ENCODE results near the gene DNAJB13. TPM values are rescaled to one million over a fixed set of nuclear protein-coding genes. Genes with fewer than 3 reads are reported as not detected.

The DNAJB13 gene
- total RNA-seq, 2 donors from 2014 or later, result not detected

DNA sequence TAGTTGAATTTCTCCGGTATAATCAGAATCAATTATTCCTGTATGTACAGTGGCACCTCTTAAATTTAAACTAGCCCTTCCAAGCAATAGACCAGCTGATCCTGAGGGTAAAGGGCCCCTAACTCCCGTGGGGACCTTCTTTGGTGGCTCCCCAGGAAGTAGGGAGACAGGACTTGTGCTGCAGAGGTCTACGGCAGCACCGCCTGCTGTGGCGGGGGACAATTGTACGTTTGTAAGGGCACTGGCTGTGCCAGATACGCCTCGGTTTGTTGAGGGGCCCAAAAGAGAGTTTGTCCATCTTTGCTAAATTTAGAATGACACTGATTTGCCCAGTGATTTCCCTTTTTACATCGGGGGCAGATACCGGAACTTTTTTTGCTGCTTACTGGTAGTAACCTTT lies 5.9 kb upstream of the DNAJB13 start:
- Histone ChIP-seq H3K4me3 (no peak overlapping the region), H3K36me3 (no peaks in the 10 kb centered on the region), H3K27me3 (no peaks in the 10 kb centered on the region), H3K27ac (no peak overlapping the region), H3K4me1 (no peaks in the 10 kb centered on the region), H3K9me3 (no peaks in the 10 kb centered on the region)
- TF ChIP-seq, protein P1, sequence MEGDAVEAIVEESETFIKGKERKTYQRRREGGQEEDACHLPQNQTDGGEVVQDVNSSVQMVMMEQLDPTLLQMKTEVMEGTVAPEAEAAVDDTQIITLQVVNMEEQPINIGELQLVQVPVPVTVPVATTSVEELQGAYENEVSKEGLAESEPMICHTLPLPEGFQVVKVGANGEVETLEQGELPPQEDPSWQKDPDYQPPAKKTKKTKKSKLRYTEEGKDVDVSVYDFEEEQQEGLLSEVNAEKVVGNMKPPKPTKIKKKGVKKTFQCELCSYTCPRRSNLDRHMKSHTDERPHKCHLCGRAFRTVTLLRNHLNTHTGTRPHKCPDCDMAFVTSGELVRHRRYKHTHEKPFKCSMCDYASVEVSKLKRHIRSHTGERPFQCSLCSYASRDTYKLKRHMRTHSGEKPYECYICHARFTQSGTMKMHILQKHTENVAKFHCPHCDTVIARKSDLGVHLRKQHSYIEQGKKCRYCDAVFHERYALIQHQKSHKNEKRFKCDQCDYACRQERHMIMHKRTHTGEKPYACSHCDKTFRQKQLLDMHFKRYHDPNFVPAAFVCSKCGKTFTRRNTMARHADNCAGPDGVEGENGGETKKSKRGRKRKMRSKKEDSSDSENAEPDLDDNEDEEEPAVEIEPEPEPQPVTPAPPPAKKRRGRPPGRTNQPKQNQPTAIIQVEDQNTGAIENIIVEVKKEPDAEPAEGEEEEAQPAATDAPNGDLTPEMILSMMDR (IDR thresholded peaks at IDR 0.05), result no peak
- DNase-seq (ENCODE audit: low spot score), result no peak

DNA sequence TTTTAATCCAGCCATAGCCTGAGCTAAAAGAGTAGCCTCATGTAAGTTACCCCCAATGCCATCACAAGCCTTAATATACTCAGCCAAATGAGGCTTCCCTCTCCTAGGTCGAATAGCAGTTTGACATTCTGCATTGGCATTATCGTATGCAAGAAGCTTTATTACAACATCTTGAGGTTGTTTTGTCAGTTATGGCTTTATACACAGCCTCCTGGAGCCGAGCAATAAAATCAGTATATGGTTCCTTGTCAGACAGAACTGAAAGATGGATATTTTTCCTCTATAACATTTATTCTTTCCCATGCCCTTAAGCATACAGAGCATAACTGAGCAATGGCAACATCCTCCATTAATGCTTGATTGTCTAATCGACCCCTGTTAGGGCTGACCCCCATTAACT lies 5.4 kb upstream of the DNAJB13 start:
- no peaks in the 10 kb centered on the region for H3K36me3 ChIP-seq
- H3K4me1 ChIP-seq, result no peaks in the 10 kb centered on the region
- H3K27me3 ChIP-seq, result no peaks in the 10 kb centered on the region
- H3K9me3 ChIP-seq, result no peaks in the 10 kb centered on the region
- no peak overlapping the region for H3K27ac ChIP-seq
- H3K4me3 ChIP-seq, result no peak overlapping the region
- TF ChIP-seq, protein P1 (IDR thresholded peaks at IDR 0.05), result no peak
- no peak for DNase-seq (ENCODE audit: low spot score)

DNA sequence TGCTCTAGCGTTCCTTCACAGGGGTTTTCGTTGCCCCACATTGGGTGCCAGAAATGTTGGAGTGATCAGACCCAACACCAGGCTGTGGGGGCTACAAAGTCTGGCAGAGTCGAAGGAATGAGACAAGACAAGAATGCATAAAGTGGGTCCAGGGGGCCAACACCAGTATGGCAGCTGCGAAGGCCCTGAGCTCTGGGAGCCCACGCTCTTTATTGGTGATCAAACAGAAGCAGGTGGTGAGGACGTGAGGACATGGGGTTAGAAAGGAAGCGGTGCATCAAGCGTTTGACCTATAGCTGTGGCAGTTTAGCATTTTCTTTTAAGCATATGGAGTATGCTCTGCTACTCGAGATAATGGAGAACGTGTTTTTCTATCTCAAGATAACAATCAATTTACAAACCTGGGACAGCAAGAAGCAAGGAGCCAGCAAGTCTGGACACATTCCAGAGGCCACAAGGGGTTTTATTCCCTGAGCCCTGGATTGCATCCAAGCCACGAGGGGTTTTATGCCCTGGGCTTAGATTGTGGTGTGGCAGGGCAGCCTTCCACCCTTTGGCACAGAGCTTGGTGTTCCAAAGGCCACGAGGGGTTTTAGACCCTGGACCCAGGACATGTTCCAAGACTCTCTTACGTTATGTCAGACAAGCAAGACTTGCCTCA lies 3.9 kb upstream of the DNAJB13 start:
- H3K27me3 ChIP-seq, result no peaks in the 10 kb centered on the region
- TF ChIP-seq, protein P1 (IDR thresholded peaks at IDR 0.05), result no peak
- H3K36me3 ChIP-seq, result no peaks in the 10 kb centered on the region
- H3K27ac ChIP-seq, result no peak overlapping the region
- no peak for DNase-seq (ENCODE audit: low spot score)
- no peak overlapping the region for H3K4me3 ChIP-seq
- H3K9me3 ChIP-seq, result no peaks in the 10 kb centered on the region
- no peaks in the 10 kb centered on the region for H3K4me1 ChIP-seq

DNA sequence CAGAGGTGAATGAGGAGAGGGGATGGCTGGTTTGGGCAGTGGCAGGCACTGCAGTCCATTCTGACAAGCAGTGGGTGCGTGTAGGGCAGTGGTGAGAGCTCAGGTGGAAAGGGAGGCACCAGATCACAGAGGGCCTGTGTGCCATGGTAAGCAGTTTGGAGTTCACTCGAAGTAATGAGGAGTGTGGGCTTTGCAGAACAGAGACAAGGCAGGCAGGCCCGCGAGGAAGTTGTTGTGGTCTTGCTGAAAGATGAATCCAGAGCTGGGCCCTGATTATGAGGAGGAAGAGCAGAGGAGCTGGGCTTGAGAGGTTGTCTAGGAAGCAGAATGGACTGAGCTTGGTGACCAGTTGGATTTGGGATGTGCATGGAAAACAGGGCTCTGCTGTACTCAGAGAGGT lies 1.6 kb upstream of the DNAJB13 start:
- no peak for DNase-seq (ENCODE audit: low spot score)
- no peaks in the 10 kb centered on the region for H3K4me1 ChIP-seq
- TF ChIP-seq, protein P1 (IDR thresholded peaks at IDR 0.05), result no peak

DNA sequence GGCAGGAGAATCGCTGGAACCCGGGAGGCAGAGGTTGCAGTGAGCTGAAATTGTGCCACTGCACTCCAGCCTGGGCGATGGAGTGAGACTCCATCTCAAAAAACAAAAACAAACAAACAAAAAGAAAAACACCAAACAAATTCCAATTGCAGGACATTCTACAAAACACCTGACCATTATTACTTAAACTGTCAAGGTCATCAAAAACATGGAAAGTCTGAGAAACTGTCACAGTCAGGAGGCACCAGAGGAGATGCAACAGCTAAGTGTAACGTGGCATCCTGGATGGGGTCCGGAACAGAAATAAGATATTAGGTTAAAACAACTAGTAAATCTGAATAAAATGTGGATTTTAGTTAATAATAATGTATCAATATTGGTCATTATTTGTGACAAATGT lies 914 bp upstream of the DNAJB13 start:
- Histone ChIP-seq H3K9me3 (no peaks in the 10 kb centered on the region), H3K27ac (no peak overlapping the region), H3K27me3 (no peaks in the 10 kb centered on the region), H3K4me3 (no peak overlapping the region), H3K4me1 (no peaks in the 10 kb centered on the region), H3K36me3 (no peaks in the 10 kb centered on the region)
- DNase-seq (ENCODE audit: low spot score), result no peak
- TF ChIP-seq, protein P1 (IDR thresholded peaks at IDR 0.05), result no peak

More for the DNA sequence above, 1.6 kb upstream of the DNAJB13 start:
- no peaks in the 10 kb centered on the region for H3K9me3 ChIP-seq
- H3K27ac ChIP-seq, result no peak overlapping the region
- no peaks in the 10 kb centered on the region for H3K27me3 ChIP-seq
- H3K4me3 ChIP-seq, result no peak overlapping the region
- H3K36me3 ChIP-seq, result no peaks in the 10 kb centered on the region

DNA sequence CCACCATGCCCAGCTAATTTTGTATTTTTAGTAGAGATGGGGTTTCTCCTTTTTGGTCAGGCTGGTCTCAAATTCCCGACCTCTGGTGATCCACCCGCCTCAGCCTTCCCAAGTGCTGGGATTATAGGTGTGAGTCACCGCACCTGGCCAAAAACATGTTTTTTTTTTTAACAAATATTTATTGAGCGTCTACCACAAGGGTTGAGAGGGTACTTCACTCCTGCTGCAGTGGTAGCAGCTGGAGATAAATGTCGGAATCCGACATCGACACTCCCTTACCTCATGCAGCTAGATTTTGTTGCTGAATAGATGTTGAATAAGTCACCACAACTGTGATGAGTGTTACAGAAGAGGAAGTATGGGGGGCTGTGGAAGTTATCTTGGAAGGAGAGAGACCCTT lies 971 bp downstream of the DNAJB13 start:
- H3K36me3 ChIP-seq, result no peaks in the 10 kb centered on the region
- no peak overlapping the region for H3K4me3 ChIP-seq
- H3K9me3 ChIP-seq, result no peaks in the 10 kb centered on the region
- TF ChIP-seq, protein P1 (IDR thresholded peaks at IDR 0.05), result no peak
- no peaks in the 10 kb centered on the region for H3K4me1 ChIP-seq
- H3K27me3 ChIP-seq, result no peaks in the 10 kb centered on the region
- no peak overlapping the region for H3K27ac ChIP-seq
- no peak for DNase-seq (ENCODE audit: low spot score)
